HG03342 (cell line): ENCODE results near the gene PODXL.
"Not testable (repeated sequence)": the region's sequence is repeated elsewhere in the genome, so short reads cannot be mapped to it uniquely, and the experiment has no call there.

Experiments used
- ATAC-seq: cut with Tn5 transposase; IDR thresholded peaks from one replicate; pipeline ENCODE4 v1.9.1; 2021; ENCODE audit warnings: mild to moderate bottlenecking, moderate library complexity; ENCODE audit not compliant: unreplicated experiment

PODXL gene

GRCh38 chr7:131495669-131496498 lies 60.5 kb downstream of the PODXL start:
- no peak for ATAC-seq

- no peak for ATAC-seq
Observed at GRCh38 chr7:131494182-131494581, 62.2 kb downstream of the PODXL start.

GRCh38 chr7:131493581-131493980 lies 62.8 kb downstream of the PODXL start:
- ATAC-seq, result no peak

GRCh38 chr7:131493081-131493480 lies 63.3 kb downstream of the PODXL start:
- ATAC-seq, result no peak

GRCh38 chr7:131489881-131490280 lies 66.5 kb downstream of the PODXL start:
- no peak for ATAC-seq

GRCh38 chr7:131489196-131489595 lies 67.2 kb downstream of the PODXL start:
- no peak for ATAC-seq

- ATAC-seq, result no peak
Observed at GRCh38 chr7:131488361-131488760, 68.1 kb downstream of the PODXL start.

GRCh38 chr7:131487217-131487616 lies 69.2 kb downstream of the PODXL start:
- ATAC-seq, result no peak

- ATAC-seq, result no peak
Observed at GRCh38 chr7:131486346-131486745, 70.1 kb downstream of the PODXL start.

- ATAC-seq, result no peak
Observed at GRCh38 chr7:131483586-131483985, 72.8 kb downstream of the PODXL start.

GRCh38 chr7:131482800-131483199 lies 73.6 kb downstream of the PODXL start:
- no peak for ATAC-seq

- ATAC-seq, result no peak
Observed at GRCh38 chr7:131480384-131481315, 75.8 kb downstream of the PODXL start.

GRCh38 chr7:131476740-131477139 lies 79.7 kb downstream of the PODXL start:
- no peak for ATAC-seq

GRCh38 chr7:131471250-131472004 lies 85.0 kb downstream of the PODXL start:
- no peak for ATAC-seq

- ATAC-seq, result no peak
Observed at GRCh38 chr7:131467788-131468187, 88.6 kb downstream of the PODXL start.

- ATAC-seq, result no peak
Observed at GRCh38 chr7:131466735-131467365, 89.6 kb downstream of the PODXL start.

- ATAC-seq, result not testable (repeated sequence)
Observed at GRCh38 chr7:131462715-131463114, 93.7 kb downstream of the PODXL start.

- ATAC-seq, result no peak
Observed at GRCh38 chr7:131462059-131462458, 94.4 kb downstream of the PODXL start.

- no peak for ATAC-seq
Observed at GRCh38 chr7:131459256-131459655, 97.2 kb downstream of the PODXL start.

- ATAC-seq, result no peak
Observed at GRCh38 chr7:131456338-131456737, 100.1 kb downstream of the PODXL start.

GRCh38 chr7:131455546-131455945 lies 100.9 kb downstream of the PODXL start:
- no peak for ATAC-seq
